Adrenal gland (tissue), 12 donors: ENCODE measurements around the gene ZHX3. TPM values are rescaled to one million over a fixed set of nuclear protein-coding genes. Genes with fewer than 3 reads are reported as not detected.
A peak's percentile ranks its signal among the peaks of the same experiment; 100 is the strongest.

Source experiments
- DNase-seq, 7 donors: peaks; one replicate each; pipeline ENCODE4 v3.0.0-alpha.2; 2019 to 2020
- H3K27ac ChIP-seq, 5 donors: fragments of 200-600 bp; sonication (generic) in 4 of 5; 1 replicate in 3 of 5; 2 replicates in 2 of 5; pipeline versions ENCODE4 v1.5.1 to v1.8.0; 2016 to 2020; ENCODE audit warnings: mild to moderate bottlenecking in 1 of 5
- H3K27me3 ChIP-seq: fragments of 200-600 bp; 2 replicates; pipeline ENCODE4 v1.8.0; 2021
- H3K36me3 ChIP-seq, 2 donors: fragments of 200-600 bp; replicated peaks in 1 of 2; 1 replicate in 1 of 2; 2 replicates in 1 of 2; pipeline versions ENCODE4 v1.5.1 to v1.8.0; 2018 to 2022
- H3K4me1 ChIP-seq, 2 donors: fragments of 200-600 bp; replicated peaks in 1 of 2; 1 replicate in 1 of 2; 2 replicates in 1 of 2; pipeline versions ENCODE4 v1.5.1 to v1.8.0; 2018 to 2021
- H3K4me3 ChIP-seq, 4 donors: fragments of 200-600 bp; sonication (generic) in 3 of 4; one replicate each; pipeline ENCODE4 v1.5.1; 2016 to 2018
- H3K9me3 ChIP-seq, 3 donors: fragments of 200-600 bp; sonication (generic) in 1 of 3; replicated peaks in 1 of 3; 1 replicate in 2 of 3; 2 replicates in 1 of 3; pipeline versions ENCODE4 v1.5.1 to v1.8.0; 2016 to 2021
- CTCF ChIP-seq, 6 experiments: fragments of 450-650 bp in 4 of 6; fragments of 200-600 bp in 2 of 6; sonication (generic) in 1 of 6; IDR thresholded peaks; 1 replicate in 5 of 6; 2 replicates in 1 of 6; pipeline versions ENCODE4 v1.5.1 to v1.8.0; 2016 to 2021; ENCODE audit warnings: antibody characterized with exemption in 6 of 6, mild to moderate bottlenecking in 2 of 6, moderate library complexity in 1 of 6
- POLR2A ChIP-seq, 2 donors: fragments of 450-650 bp; IDR thresholded peaks; one replicate each; pipeline ENCODE4 v1.6.1; 2017; ENCODE audit warnings: antibody characterized with exemption in 2 of 2, mild to moderate bottlenecking in 2 of 2, moderate library complexity in 1 of 2
- WGBS, 4 donors: extraction: QIAGEN DNeasy Blood & Tissue Kit in 2 of 4; methylation state at CpG; one replicate each; pipeline versions ENCODE4 v1.1.5 to v1.1.7; 2013 to 2017; 5-methylcytosine and 5-hydroxymethylcytosine counted together
- intact Hi-C, 2 donors: fragments of 100-400 bp; cut with DNase I; formaldehyde crosslinking; loops; one replicate each; pipeline versions ENCODE4 v1.14.1 to v1.15.0; 2022 to 2023
- polyA plus RNA-seq, 3 donors: library from polyadenylated mRNA; stranded (reverse); fragments of 200-250 nt in 2 of 3; fragments of 350-450 nt in 1 of 3; fragmentation: Illumina TruSeq in 1 of 3; extraction: RNeasy Lipid Tissue Mini Kit (QIAGEN cat#74804) in 1 of 3; gene quantifications; one replicate each; pipeline ENCODE4 v1.2.3, GENCODE V29; 2013 to 2014
- total RNA-seq, 9 donors: library from RNA; depleted of rRNA in 4 of 9; stranded (reverse); fragments of >200 nt in 4 of 9; fragments of 120-200 nt in 1 of 9; fragmentation: NEBNext Ultra II Directional in 1 of 9; extraction: Animal tissue kit (Norgen Biotek cat#: 25700) in 1 of 9; gene quantifications; one replicate each; pipeline versions ENCODE4 v1.1.0 to v1.2.4, GENCODE V29; 2013 to 2023
- donor health status: healthy with polysubstance abuse.
- donor health status: Bipolar disorder and iron deficiency.
- donor health status: DM: yes; HTN: yes; CAD: no.
- donor health status: DM: no; HTN: no; CAD: no.
- donor health status: DM: no; HTN: no; CAD: no.
- donor health status: DM: yes; HTN: yes; CAD: no.

The ZHX3 gene
- total and polyA plus RNA-seq, 12 donors, result 20.7 to 91.1 (median 51.2) TPM

GRCh38 chr20:41178495-41178894, 139.0 kb downstream of the ZHX3 start:
- peak in 2 of 7 donors; percentile 5 to 41 for DNase-seq
- H3K27ac ChIP-seq, result peak overlapping the region in 3 of 5 donors; percentile 4 to 75 (median 73)
- no peaks in the 10 kb centered on the region for H3K27me3 ChIP-seq
- H3K9me3 ChIP-seq, result no peaks in the 10 kb centered on the region
- intact Hi-C loops, result loop anchor here in 1 of 2 donors (10.0 kb wide), 1 partner anchor 46 kb away; no protein-coding TSS in a partner anchor
- no peak overlapping the region for H3K4me3 ChIP-seq
- WGBS, 4 donors, result 84 to 96% (median 87%) methylated on average over 6 of the region's 6 CpGs
- peaks cover 0 to 22% of the 10 kb centered on the region in 2 donors for H3K36me3 ChIP-seq
- TF ChIP-seq POLR2A (IDR thresholded peaks at IDR 0.05) (no peak), CTCF (IDR thresholded peaks at IDR 0.05) (no peak)
- peaks cover 8 to 16% of the 10 kb centered on the region in 2 donors for H3K4me1 ChIP-seq

- Histone ChIP-seq H3K36me3 (peaks cover 0 to 22% of the 10 kb centered on the region in 2 donors), H3K4me1 (peaks cover 12 to 19% of the 10 kb centered on the region in 2 donors), H3K27ac (peak overlapping the region in 4 of 5 donors; percentile 13 to 75 (median 47)), H3K4me3 (no peak overlapping the region), H3K9me3 (no peaks in the 10 kb centered on the region), H3K27me3 (no peaks in the 10 kb centered on the region)
- 36 to 54% (median 42%) methylated on average over 2 of the region's 2 CpGs for WGBS, 4 donors
- TF ChIP-seq CTCF (IDR thresholded peaks at IDR 0.05), result no peak
- peak in 1 of 2 donors; percentile 15 for TF ChIP-seq POLR2A (IDR thresholded peaks at IDR 0.05)
- intact Hi-C loops, result loop anchor here in 1 of 2 donors (10.0 kb wide), 1 partner anchor 47 kb away; no protein-coding TSS in a partner anchor
- DNase-seq, result peak; percentile 58 to 84 (median 74)
Observed at GRCh38 chr20:41177636-41178035, 139.9 kb downstream of the ZHX3 start.

- no peaks in the 10 kb centered on the region for H3K27me3 ChIP-seq
- no peak overlapping the region for H3K4me3 ChIP-seq
- intact Hi-C loops, result loop anchor here in 1 of 2 donors (10.0 kb wide), 1 partner anchor 48 kb away; no protein-coding TSS in a partner anchor
- DNase-seq, result peak in 5 of 7 donors; percentile 10 to 41 (median 15)
- peaks cover 0 to 22% of the 10 kb centered on the region in 2 donors for H3K36me3 ChIP-seq
- H3K4me1 ChIP-seq, result peaks cover 14 to 26% of the 10 kb centered on the region in 2 donors
- H3K9me3 ChIP-seq, result no peaks in the 10 kb centered on the region
- no peak for TF ChIP-seq CTCF (IDR thresholded peaks at IDR 0.05)
- no peak for TF ChIP-seq POLR2A (IDR thresholded peaks at IDR 0.05)
- WGBS, 4 donors, result 73 to 85% (median 78%) methylated on average over 6 to 8 of the region's 8 CpGs
- peak overlapping the region in 4 of 5 donors; percentile 13 to 75 (median 47) for H3K27ac ChIP-seq
Observed at GRCh38 chr20:41176711-41177552, 140.6 kb downstream of the ZHX3 start.

- intact Hi-C loops, result loop anchor here in 1 of 2 donors (10.0 kb wide), 1 partner anchor 49 kb away; no protein-coding TSS in a partner anchor
- Histone ChIP-seq H3K36me3 (peaks cover 0 to 22% of the 10 kb centered on the region in 2 donors), H3K27me3 (no peaks in the 10 kb centered on the region), H3K4me3 (no peak overlapping the region), H3K9me3 (no peaks in the 10 kb centered on the region), H3K27ac (peak overlapping the region in 2 of 5 donors; percentile 42 to 89), H3K4me1 (peaks cover 14 to 29% of the 10 kb centered on the region in 2 donors)
- no peak for TF ChIP-seq CTCF (IDR thresholded peaks at IDR 0.05)
- no peak for TF ChIP-seq POLR2A (IDR thresholded peaks at IDR 0.05)
- 92 to 95% (median 93%) methylated on average over 7 of the region's 7 CpGs for WGBS, 4 donors
- DNase-seq, result peak in 4 of 7 donors; percentile 4 to 33 (median 8)
Observed at GRCh38 chr20:41175727-41176330, 141.7 kb downstream of the ZHX3 start.
